Natural killer cell treated with Interleukin-12 subunit alpha and Interleukin-12 subunit beta and Interleukin-15 and Interleukin-18, amount 100 ng/mL, for 72 hours (primary cell): ENCODE data around the gene UBE2C. TPM values are rescaled to one million over a fixed set of nuclear protein-coding genes. Genes with fewer than 3 reads are reported as not detected.
"Not testable (repeated sequence)": the region's sequence is repeated elsewhere in the genome, so short reads cannot be mapped to it uniquely, and the experiment has no call there.

Experiments
- ATAC-seq, 2 donors: fragments of 150-1000 bp; cut with Tn5 transposase in 1 of 2; sonication (Bioruptor Pico), chemical (Tn5 transposase) in 1 of 2; 2 replicates each; pipeline ENCODE4 v1.10.0; 2021
- DNase-seq: peaks from one replicate; pipeline ENCODE4 v3.0.0; 2022; ENCODE audit warnings: low spot score
- H3K27ac Mint-ChIP-seq, 2 donors: 1 replicate in 1 of 2; 2 replicates in 1 of 2; pipeline ENCODE4 v1.8.0; 2022; ENCODE audit warnings: mixed read lengths in 2 of 2, mild to moderate bottlenecking in 1 of 2, moderate library complexity in 1 of 2
- H3K27me3 Mint-ChIP-seq, 2 donors: 1 replicate in 1 of 2; 2 replicates in 1 of 2; pipeline ENCODE4 v1.8.0; 2022; ENCODE audit warnings: mixed read lengths in 2 of 2
- H3K36me3 Mint-ChIP-seq: one replicate; pipeline ENCODE4 v1.8.0; 2022; ENCODE audit warnings: mixed read lengths
- H3K4me1 Mint-ChIP-seq, 2 donors: 1 replicate in 1 of 2; 2 replicates in 1 of 2; pipeline ENCODE4 v1.8.0; 2022; ENCODE audit warnings: low read depth in 2 of 2, mixed read lengths in 2 of 2, mild to moderate bottlenecking in 1 of 2
- H3K4me3 Mint-ChIP-seq: one replicate; pipeline ENCODE4 v1.8.0; 2022; ENCODE audit warnings: mixed read lengths
- H3K9me3 Mint-ChIP-seq: 2 replicates; pipeline ENCODE4 v1.8.0; 2022; ENCODE audit warnings: mixed read lengths
- total RNA-seq, 2 donors: library from RNA; stranded (reverse); gene quantifications; one replicate each; pipeline ENCODE4 v1.2.3, GENCODE V29; 2022

Gene UBE2C
- total RNA-seq, 2 donors from 2014 or later: 89.7 to 139 TPM

DNA sequence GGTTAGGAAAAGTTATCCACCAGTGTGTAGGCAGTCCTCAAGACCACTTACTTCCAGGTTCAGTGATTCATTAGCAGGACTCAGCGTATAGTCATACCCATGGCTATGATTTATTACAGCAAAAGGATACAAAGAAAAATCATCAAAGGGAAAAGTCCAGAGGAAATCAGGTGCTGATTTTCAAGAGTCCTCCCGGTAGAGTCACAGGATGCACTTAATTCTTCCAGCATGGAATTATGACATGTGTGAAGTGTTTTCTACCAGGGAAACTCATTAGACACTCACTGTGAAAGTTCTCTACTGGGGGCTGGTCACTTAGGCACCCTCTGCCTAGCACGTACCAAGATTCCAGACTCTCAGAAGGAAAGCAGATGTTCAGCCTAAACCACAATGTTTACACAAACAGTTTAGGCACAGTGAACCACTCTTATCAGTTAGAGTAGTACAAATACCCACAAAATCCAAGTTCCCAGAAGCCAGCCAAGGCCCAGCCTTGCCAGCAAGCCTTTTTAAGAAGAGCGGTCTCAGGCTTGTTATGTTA lies 31.0 kb upstream of the UBE2C start:
- ATAC-seq (no peak), DNase-seq (no peak)
- H3K27me3 Mint-ChIP-seq: peaks cover 0 to 3% of the 10 kb centered on the region in 2 donors
- H3K4me3 Mint-ChIP-seq: no peak overlapping the region
- no peaks in the 10 kb centered on the region for H3K36me3 Mint-ChIP-seq
- H3K4me1 Mint-ChIP-seq: peaks cover 2 to 7% of the 10 kb centered on the region in 2 donors
- H3K9me3 Mint-ChIP-seq: no peaks in the 10 kb centered on the region
- no peak overlapping the region for H3K27ac Mint-ChIP-seq

DNA sequence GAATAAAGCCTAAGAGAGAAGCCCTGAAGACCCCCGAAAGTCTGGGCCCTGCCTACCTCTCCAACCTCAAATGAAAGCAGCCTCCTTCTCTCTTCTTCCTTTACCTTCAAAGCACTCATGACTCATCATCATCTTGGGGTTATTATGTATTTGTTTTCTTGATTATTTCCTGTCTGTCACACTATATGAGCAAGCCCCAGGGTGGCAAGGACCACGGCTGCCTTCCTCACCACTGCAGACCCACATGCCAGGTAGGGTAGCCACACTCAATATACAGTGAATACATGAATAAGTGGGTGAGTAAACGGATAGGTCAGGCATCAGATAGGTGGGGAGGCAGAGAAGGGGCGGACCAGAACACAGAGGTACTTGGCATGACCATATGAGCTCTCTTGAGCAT lies 29.6 kb upstream of the UBE2C start:
- peaks cover 2 to 7% of the 10 kb centered on the region in 2 donors for H3K4me1 Mint-ChIP-seq
- H3K36me3 Mint-ChIP-seq: no peaks in the 10 kb centered on the region
- ATAC-seq: no peak
- H3K4me3 Mint-ChIP-seq: no peak overlapping the region
- no peak overlapping the region for H3K27ac Mint-ChIP-seq
- peaks cover 0 to 3% of the 10 kb centered on the region in 2 donors for H3K27me3 Mint-ChIP-seq
- DNase-seq: no peak
- H3K9me3 Mint-ChIP-seq: no peaks in the 10 kb centered on the region

DNA sequence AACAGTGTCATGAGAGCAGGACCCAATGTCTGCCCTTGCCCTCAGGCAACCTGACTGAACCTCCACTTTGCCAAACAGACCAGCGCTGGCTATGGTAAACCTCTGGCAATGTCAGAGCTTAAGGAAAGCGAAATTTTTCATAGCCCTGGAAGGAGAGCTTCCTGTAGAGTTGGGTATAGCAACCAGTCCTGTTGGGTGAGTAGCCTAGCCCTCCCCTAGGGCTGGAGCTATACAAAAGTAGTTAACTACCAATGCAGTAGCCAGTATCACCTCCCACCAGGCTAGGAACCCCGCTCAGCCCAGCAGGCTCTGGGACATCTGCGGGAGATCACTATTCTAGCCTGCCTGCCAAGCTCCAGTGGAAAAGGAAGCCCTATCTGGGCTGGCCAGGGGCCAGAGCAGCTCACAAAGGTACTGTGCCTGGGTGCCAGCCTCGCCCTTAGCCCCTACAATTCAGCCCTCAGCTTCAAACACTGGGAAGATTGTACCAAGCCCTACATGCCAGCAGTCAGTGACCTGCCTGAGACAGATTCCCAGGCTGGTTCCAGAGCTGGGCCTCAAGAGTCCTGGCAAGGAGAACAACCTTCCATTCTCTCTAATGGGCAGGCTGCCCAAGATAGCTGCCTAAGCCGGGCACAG lies 28.7 kb upstream of the UBE2C start:
- Mint-ChIP-seq H3K27ac (no peak overlapping the region), H3K4me1 (peaks cover 2 to 7% of the 10 kb centered on the region in 2 donors), H3K36me3 (no peaks in the 10 kb centered on the region), H3K9me3 (no peaks in the 10 kb centered on the region), H3K4me3 (no peak overlapping the region), H3K27me3 (peaks cover 0 to 3% of the 10 kb centered on the region in 2 donors)
- no peak for DNase-seq
- ATAC-seq: no peak

DNA sequence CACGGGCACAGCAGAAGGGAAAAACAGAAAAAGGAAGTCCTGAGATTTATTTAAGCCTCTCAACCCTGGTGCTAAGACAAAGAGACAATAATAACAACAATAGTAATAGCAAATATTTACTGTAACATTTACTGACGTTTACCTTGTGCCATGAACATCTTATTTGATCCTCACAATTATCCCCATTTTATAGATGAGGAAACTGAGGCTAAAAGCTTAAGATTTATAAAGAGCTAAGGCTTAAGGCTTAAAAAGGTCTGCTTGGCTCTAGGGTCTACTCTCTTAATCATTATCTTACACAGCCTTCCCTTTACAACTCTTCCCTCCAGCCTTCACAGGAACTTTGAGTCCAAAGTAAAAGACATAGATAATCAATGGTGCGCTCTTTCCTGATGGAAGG lies 24.1 kb upstream of the UBE2C start:
- Mint-ChIP-seq H3K4me1 (peaks cover 10 to 18% of the 10 kb centered on the region in 2 donors), H3K36me3 (no peaks in the 10 kb centered on the region), H3K27ac (no peak overlapping the region), H3K4me3 (no peak overlapping the region), H3K9me3 (no peaks in the 10 kb centered on the region), H3K27me3 (peaks cover 0 to 3% of the 10 kb centered on the region in 2 donors)
- no peak for DNase-seq
- no peak for ATAC-seq

DNA sequence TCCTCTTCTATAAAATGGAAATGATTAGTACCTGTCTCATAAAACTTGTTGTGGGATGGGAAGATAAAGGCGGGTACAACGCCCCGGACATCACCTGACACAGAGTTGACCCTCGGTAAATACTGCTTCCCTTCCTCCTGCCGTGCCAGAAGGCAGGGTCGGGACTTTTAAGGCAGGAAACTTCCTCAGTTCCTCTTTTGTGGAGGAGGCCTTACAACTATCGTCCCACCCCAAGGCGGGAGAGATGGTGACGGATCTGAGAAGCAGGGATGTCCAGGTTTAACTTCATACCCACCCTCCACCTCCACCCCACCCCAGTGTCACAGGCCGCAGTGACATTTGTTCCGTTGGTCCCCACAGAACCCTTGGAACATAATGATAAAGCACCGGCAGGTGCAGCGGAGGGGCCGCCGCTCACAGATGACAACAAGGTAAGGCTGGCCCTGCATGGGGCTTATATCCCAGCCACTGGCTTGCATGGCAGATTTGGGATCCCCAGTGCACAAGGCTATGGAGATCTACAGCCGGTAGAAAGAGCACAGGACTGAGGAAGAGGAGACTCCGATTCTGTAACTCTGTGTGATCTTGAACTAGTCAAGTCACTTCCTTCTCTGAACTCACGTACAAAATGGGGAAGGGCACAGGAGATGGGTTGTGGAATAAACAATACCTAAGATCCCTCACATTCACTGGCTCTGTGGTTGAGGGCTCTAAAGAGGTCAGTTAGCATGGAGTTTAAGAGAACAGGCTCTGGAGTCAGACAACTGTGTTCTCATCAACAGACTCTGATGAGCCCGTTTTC lies 19.9 kb upstream of the UBE2C start:
- Mint-ChIP-seq H3K27ac (peak overlapping the region; percentile 91 to 93), H3K27me3 (no peaks in the 10 kb centered on the region), H3K36me3 (peaks cover 21% of the 10 kb centered on the region), H3K4me3 (peak overlapping the region; percentile 96), H3K9me3 (no peaks in the 10 kb centered on the region), H3K4me1 (peaks cover 10 to 23% of the 10 kb centered on the region in 2 donors)
- peak in 1 of 2 donors; percentile 2 for ATAC-seq
- DNase-seq: no peak

DNA sequence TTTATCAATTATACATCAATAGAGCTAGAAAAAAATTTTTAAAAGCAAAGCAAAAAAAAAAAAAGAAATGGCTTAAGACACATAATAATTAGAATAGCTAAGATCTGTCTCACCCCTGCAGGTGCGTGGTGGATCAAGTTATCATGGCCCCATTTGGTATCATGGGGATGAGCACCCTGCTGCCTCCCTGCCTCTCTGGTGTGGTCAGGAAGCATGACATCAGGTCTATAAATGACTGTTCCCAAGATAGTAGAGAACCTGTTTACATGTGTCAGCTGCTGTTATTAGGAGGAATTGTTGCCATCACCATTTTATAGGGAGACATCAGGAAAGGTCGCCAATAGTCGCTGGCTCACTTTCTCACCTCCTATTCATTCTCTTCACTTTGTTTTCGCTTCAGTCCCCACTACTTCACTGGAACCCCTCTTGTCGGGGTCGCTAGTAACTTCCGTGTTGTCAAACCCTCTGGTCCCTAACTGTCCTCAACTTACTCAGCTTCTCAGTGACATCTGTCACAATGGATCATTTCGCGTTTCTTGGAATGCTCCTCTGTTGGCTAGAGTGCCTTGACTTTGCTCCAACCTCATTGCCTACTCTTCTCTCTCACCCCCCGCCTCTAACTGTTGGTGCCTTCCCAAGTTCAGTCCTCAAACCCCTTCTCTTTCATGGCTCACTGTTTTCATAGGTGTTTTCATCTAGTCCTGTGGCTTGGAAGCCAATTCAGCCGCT lies 15.9 kb upstream of the UBE2C start:
- H3K27ac Mint-ChIP-seq: no peak overlapping the region
- no peak overlapping the region for H3K4me3 Mint-ChIP-seq
- DNase-seq (no peak), ATAC-seq (no peak)
- peaks cover 21% of the 10 kb centered on the region for H3K36me3 Mint-ChIP-seq
- H3K9me3 Mint-ChIP-seq: no peaks in the 10 kb centered on the region
- H3K27me3 Mint-ChIP-seq: no peaks in the 10 kb centered on the region
- H3K4me1 Mint-ChIP-seq: peaks cover 19 to 32% of the 10 kb centered on the region in 2 donors

DNA sequence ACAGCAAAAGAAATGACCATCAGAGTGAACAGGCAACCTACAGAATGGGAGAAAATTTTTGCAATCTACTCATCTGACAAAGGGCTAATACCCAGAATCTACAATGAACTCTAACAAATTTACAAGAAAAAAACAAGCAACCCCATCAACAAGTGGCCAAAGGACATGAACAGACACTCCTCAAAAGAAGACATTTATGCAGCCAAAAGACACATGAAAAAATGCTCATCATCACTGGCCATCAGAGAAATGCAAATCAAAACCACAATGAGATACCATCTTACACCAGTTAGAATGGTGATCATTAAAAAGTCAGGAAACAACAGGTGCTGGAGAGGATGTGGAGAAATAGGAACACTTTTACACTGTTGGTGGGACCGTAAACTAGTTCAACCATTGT lies 14.9 kb upstream of the UBE2C start:
- not testable (repeated sequence) for H3K27me3 Mint-ChIP-seq, ATAC-seq, H3K27ac Mint-ChIP-seq, H3K9me3 Mint-ChIP-seq, DNase-seq, H3K4me3 Mint-ChIP-seq
- H3K4me1 Mint-ChIP-seq: peaks cover 15 to 26% of the 10 kb centered on the region in 2 donors
- H3K36me3 Mint-ChIP-seq: peaks cover 21% of the 10 kb centered on the region

DNA sequence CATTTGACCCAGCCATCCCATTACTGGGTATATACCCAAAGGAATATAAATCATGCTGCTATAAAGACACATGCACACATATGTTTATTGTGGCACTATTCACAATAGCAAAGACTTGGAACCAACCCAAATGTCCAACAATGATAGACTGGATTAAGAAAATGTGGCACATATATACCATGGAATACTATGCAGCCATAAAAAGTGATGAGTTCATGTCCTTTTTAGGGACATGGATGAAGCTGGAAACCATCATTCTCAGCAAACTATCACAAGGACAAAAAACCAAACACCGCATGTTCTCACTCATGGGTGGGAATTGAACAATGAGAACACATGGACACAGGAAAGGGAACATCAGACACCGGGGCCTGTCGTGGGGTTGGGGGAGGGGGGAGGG lies 14.5 kb upstream of the UBE2C start:
- not testable (repeated sequence) for H3K27me3 Mint-ChIP-seq, H3K27ac Mint-ChIP-seq, ATAC-seq, H3K4me3 Mint-ChIP-seq, DNase-seq, H3K9me3 Mint-ChIP-seq
- Mint-ChIP-seq H3K4me1 (peaks cover 11 to 21% of the 10 kb centered on the region in 2 donors), H3K36me3 (peaks cover 21% of the 10 kb centered on the region)

DNA sequence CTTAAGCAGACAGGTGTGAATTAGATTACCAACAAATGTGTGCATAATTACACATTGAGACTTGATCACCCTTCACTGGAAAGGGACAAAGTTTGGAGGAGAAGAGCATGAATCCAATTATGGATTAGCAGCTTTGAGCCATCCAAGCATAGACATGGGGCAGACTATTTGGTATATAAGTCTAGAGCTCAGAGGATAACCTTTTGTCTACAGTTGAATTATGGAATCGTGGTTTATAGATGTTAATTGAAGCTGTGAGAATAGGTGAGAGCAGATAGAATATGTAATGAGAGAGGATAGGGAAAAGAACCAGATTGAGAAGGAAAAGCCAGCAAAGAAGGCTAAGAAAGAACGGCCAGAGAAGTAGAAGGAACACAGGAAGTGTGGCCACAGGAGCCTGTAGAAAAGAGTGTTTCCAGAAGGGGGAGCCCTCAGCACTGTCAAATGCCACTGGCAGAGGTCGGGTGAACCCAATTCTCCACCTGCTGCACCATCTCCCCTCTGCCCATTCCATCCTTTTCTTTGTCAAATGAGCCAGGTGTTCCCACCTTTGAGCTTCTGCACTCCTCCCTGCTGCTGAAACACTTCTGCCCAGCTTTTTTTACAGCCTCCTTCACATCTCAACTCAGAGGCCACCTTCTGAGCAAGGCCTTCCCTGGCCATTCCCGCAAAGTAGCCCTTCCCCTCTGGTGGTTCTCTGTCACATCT lies 13.4 kb upstream of the UBE2C start:
- H3K4me1 Mint-ChIP-seq: peaks cover 11 to 20% of the 10 kb centered on the region in 2 donors
- H3K36me3 Mint-ChIP-seq: peaks cover 27% of the 10 kb centered on the region
- DNase-seq: peak; percentile 77
- H3K27me3 Mint-ChIP-seq: no peaks in the 10 kb centered on the region
- peak; percentile 83 to 84 for ATAC-seq
- peak overlapping the region; percentile 34 for H3K4me3 Mint-ChIP-seq
- peak overlapping the region; percentile 4 to 30 for H3K27ac Mint-ChIP-seq
- no peaks in the 10 kb centered on the region for H3K9me3 Mint-ChIP-seq

DNA sequence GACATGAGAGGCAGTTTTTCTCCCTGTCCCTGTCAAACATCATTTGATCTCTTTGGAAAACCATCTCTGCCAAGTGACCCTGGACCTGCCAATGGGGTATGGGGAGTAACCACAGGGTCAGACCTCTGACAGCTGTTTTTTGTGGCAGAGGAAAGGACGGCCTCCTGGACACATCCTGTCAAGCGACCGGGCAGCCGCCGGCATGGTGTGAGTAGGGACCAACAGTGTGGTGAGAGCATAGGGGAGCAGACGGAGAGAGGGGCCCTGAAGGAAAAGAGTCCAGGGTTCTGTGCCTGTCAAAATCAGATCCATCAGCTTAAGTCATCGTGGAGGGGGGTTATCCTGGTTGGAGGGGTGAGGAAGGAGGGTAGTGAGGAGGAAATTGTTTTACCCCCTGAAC lies 10.6 kb upstream of the UBE2C start:
- ATAC-seq: no peak
- Mint-ChIP-seq H3K4me3 (no peak overlapping the region), H3K4me1 (peaks cover 11 to 15% of the 10 kb centered on the region in 2 donors), H3K27ac (no peak overlapping the region), H3K27me3 (no peaks in the 10 kb centered on the region), H3K36me3 (peaks cover 25% of the 10 kb centered on the region), H3K9me3 (no peaks in the 10 kb centered on the region)
- no peak for DNase-seq

DNA sequence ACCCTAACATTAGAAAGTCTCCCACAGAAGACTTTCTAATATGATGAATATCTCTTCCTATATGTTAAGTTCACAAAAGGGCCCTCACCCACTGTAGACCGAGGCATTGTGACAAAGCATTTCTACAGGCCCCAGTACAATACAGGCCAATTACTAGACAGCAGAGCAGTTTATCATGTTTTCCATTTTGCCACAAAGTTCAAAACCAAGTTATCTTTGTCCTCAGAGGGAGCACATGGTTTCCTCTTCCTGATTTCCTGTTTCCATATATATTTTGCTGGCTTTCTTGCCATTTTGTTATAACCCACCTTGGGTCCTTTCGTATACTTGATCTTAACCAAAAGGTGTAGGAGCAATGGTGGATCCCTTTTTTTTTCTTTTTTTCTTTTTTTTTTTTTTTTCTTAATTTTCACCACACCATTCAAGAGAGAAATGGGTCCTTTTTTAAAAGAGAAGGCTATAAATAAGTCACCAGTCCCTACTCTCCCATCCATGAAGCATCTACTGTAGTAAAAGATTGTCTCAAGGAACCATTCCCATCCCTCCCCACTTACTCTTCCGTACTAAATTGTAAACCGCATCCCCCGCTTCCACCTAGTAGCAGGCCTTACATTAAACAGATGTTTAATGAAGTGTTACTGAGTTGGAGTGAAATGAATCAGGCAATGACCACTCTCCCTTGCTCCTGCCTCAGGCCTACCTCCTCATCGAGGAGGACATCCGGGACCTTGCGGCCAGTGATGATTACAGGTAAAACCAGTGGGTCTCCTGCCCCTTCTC lies 2.1 kb upstream of the UBE2C start:
- H3K36me3 Mint-ChIP-seq: peaks cover 29% of the 10 kb centered on the region
- peaks cover 12 to 15% of the 10 kb centered on the region in 2 donors for H3K4me1 Mint-ChIP-seq
- no peak for ATAC-seq
- H3K27me3 Mint-ChIP-seq: no peaks in the 10 kb centered on the region
- no peaks in the 10 kb centered on the region for H3K9me3 Mint-ChIP-seq
- H3K27ac Mint-ChIP-seq: peak overlapping the region in 1 of 2 donors; percentile 57
- DNase-seq: no peak
- no peak overlapping the region for H3K4me3 Mint-ChIP-seq

DNA sequence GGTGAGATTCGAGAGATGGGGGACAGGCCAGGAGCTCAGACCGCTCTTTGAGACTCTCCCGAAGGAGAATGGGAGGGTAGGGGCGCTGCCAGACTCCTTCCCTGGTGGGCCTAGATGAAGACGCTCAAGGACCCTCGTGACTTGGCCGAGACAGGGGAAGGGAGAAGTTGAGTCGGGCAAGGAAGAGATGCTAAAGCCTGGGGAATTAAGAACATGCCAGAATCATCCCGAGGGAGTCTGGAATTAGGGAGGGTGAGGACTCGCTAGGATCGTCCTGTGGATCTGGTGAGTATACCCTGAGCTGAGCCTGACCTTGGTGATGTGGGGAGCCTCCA lies 529 bp downstream of the UBE2C start:
- no peak for DNase-seq
- Mint-ChIP-seq H3K4me1 (peaks cover 12 to 18% of the 10 kb centered on the region in 2 donors), H3K36me3 (peaks cover 26% of the 10 kb centered on the region), H3K4me3 (peak overlapping the region; percentile 95), H3K9me3 (no peaks in the 10 kb centered on the region), H3K27me3 (no peaks in the 10 kb centered on the region), H3K27ac (peak overlapping the region; percentile 76 to 87)
- ATAC-seq: no peak

DNA sequence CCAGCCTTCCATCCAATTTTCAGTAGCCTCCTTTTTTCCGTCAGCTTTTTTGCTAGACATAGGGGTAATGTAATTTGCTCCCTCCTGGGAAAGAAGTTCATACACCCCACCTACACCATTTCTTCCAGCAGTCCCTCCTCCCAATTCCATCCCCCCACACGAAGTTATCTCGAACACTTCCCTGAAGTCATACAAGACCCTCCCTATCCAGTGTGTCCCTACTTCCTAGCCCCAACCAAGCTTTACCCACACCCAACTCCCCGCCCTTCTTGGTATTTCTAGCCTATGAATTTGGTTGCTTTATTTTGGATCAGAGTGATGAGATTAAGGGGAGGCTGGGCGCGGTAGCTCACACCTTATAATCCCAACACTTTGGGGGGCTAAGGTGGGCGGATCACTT lies 1.0 kb downstream of the UBE2C start:
- H3K4me3 Mint-ChIP-seq: peak overlapping the region; percentile 95
- H3K4me1 Mint-ChIP-seq: peaks cover 12 to 18% of the 10 kb centered on the region in 2 donors
- H3K9me3 Mint-ChIP-seq: no peaks in the 10 kb centered on the region
- H3K27ac Mint-ChIP-seq: peak overlapping the region; percentile 76 to 87
- H3K36me3 Mint-ChIP-seq: peaks cover 26% of the 10 kb centered on the region
- no peaks in the 10 kb centered on the region for H3K27me3 Mint-ChIP-seq
- DNase-seq: no peak
- no peak for ATAC-seq
